ENCODE measurements around the gene CALCOCO2. TPM values are rescaled to one million over a fixed set of nuclear protein-coding genes. Genes with fewer than 3 reads are reported as not detected.
"Not testable (repeated sequence)": the region's sequence is repeated elsewhere in the genome, so short reads cannot be mapped to it uniquely, and the experiment has no call there.

CALCOCO2 gene
- polyA plus RNA-seq, 1 donor (not counting 4 experiments of a cell fraction or from before 2014, with no cell fraction given), result 76.0 TPM

DNA sequence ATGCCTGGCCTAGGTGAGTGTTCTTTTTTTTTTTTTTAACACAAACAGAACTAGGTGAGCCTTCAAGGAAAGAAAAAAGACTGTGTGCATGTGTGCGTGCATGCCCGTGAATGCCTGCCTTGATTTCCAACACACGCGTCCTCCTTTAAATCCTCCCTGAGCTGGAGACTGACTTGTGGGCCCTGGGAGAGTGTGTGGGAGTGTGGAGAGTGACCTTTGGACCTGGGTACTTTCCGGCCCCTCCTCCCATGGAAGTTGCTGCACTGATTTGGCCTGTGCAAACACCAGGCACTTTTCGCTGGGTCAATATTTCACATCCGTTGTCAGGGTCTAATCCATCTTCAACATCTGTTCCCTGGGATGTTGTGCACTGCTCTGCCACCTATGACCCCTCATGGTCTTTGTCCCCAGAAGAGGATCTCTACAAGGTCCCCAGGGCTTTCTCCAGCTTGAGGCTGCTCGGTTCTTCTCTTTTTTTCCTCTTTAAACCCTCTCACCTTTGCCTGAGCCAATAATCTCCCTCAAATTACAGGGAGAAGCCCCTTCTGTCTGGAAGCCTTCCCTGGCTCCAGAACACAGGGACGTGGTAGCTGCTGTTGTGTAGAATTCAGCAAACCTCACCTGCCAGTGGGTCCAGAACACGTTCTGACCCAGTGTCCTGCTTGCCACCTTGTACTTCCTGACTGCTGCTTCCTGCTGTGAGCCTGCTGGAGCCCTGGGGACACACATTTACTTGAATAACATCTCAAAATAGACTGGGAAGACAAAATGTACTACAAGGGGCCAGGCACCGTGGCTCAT is 40.9 kb downstream of the CALCOCO2 start:
- FAIRE-seq, result no peak
- H2AFZ ChIP-seq (ENCODE audit: control insufficient read depth, low read length), result no peak overlapping the region
- DNase-seq (ENCODE audit: low read depth, low spot score), result no peak
- TF ChIP-seq, protein P1, sequence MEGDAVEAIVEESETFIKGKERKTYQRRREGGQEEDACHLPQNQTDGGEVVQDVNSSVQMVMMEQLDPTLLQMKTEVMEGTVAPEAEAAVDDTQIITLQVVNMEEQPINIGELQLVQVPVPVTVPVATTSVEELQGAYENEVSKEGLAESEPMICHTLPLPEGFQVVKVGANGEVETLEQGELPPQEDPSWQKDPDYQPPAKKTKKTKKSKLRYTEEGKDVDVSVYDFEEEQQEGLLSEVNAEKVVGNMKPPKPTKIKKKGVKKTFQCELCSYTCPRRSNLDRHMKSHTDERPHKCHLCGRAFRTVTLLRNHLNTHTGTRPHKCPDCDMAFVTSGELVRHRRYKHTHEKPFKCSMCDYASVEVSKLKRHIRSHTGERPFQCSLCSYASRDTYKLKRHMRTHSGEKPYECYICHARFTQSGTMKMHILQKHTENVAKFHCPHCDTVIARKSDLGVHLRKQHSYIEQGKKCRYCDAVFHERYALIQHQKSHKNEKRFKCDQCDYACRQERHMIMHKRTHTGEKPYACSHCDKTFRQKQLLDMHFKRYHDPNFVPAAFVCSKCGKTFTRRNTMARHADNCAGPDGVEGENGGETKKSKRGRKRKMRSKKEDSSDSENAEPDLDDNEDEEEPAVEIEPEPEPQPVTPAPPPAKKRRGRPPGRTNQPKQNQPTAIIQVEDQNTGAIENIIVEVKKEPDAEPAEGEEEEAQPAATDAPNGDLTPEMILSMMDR (optimal IDR thresholded peaks at IDR 0.05 in 1 of 3, IDR thresholded peaks at IDR 0.05 in 1 of 3, conservative IDR thresholded peaks at IDR 0.05 in 1 of 3; ENCODE audit: extremely low read depth in 1 of 3, insufficient read depth in 2 of 3, low read length in 3 of 3), result no peak
- no peak for TF ChIP-seq EZH2 (IDR thresholded peaks at IDR 0.05; ENCODE audit: low read length)
- H3K36me3 ChIP-seq (ENCODE audit: control insufficient read depth in 2 of 2, extremely low read depth in 1 of 2, insufficient read depth in 2 of 2, low read length in 2 of 2), result no peaks in the 10 kb centered on the region
- H3K27me3 ChIP-seq (ENCODE audit: control insufficient read depth, extremely low read depth, insufficient read depth, low read length), result peaks cover 7% of the 10 kb centered on the region
- H3K9me1 ChIP-seq (ENCODE audit: control insufficient read depth, extremely low read depth, insufficient read depth, low read length), result no peaks in the 10 kb centered on the region
- H3K4me3 ChIP-seq (ENCODE audit: control insufficient read depth in 2 of 3, extremely low read depth in 1 of 3, insufficient read depth in 2 of 3, low read depth in 1 of 3, low read length in 3 of 3), result no peak overlapping the region
- H3K9ac ChIP-seq (ENCODE audit: control insufficient read depth, extremely low read depth, insufficient read depth, low read length), result no peak overlapping the region
- H4K20me1 ChIP-seq (ENCODE audit: control insufficient read depth, extremely low read depth, insufficient read depth, low read length), result no peaks in the 10 kb centered on the region
- no peaks in the 10 kb centered on the region for H3K4me1 ChIP-seq (ENCODE audit: control insufficient read depth, extremely low read depth, insufficient read depth, low read length)
- dilution Hi-C loops (cut with MboI; ENCODE audit: extremely low pct_ligation_motif_present, low sequenced_read_pairs), result no loop called here
- H3K4me2 ChIP-seq (ENCODE audit: control insufficient read depth, extremely low read depth, insufficient read depth, low read depth, low read length), result no peak overlapping the region
- no peaks in the 10 kb centered on the region for H3K9me3 ChIP-seq (ENCODE audit: control insufficient read depth, low read depth, low read length)
- H3K79me2 ChIP-seq (ENCODE audit: control insufficient read depth, insufficient read depth, low read length), result no peaks in the 10 kb centered on the region
- H3K27ac ChIP-seq (ENCODE audit: control insufficient read depth, insufficient read depth, low read length), result no peak overlapping the region

DNA sequence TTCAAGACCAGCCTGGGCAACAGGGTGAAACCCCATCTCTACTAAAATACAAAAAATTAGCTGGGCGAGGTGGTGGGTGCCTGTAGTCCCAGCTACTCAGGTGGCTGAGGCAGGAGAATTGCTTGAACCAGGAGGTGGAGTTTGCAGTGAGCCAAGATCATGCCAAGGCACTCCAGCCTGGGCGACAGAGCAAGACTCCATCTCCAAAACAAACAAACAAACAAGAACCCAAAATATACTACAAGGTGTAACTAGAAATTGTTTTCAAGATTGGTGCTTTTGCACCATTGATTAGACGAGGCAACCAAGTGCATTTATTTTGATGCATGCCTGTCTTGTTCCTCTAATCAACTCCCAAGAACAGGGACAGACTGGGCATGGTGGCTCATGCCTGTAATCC is 41.6 kb downstream of the CALCOCO2 start:
- H2AFZ ChIP-seq (ENCODE audit: control insufficient read depth, low read length); H4K20me1 ChIP-seq (ENCODE audit: control insufficient read depth, extremely low read depth, insufficient read depth, low read length); H3K4me1 ChIP-seq (ENCODE audit: control insufficient read depth, extremely low read depth, insufficient read depth, low read length); H3K27me3 ChIP-seq (ENCODE audit: control insufficient read depth, extremely low read depth, insufficient read depth, low read length); FAIRE-seq; H3K9me3 ChIP-seq (ENCODE audit: control insufficient read depth, low read depth, low read length); H3K27ac ChIP-seq (ENCODE audit: control insufficient read depth, insufficient read depth, low read length); H3K9me1 ChIP-seq (ENCODE audit: control insufficient read depth, extremely low read depth, insufficient read depth, low read length); dilution Hi-C loops (cut with MboI; ENCODE audit: extremely low pct_ligation_motif_present, low sequenced_read_pairs); DNase-seq (ENCODE audit: low read depth, low spot score); H3K4me2 ChIP-seq (ENCODE audit: control insufficient read depth, extremely low read depth, insufficient read depth, low read depth, low read length); H3K4me3 ChIP-seq (ENCODE audit: control insufficient read depth in 2 of 3, extremely low read depth in 1 of 3, insufficient read depth in 2 of 3, low read depth in 1 of 3, low read length in 3 of 3); H3K79me2 ChIP-seq (ENCODE audit: control insufficient read depth, insufficient read depth, low read length); H3K36me3 ChIP-seq (ENCODE audit: control insufficient read depth in 2 of 2, extremely low read depth in 1 of 2, insufficient read depth in 2 of 2, low read length in 2 of 2); H3K9ac ChIP-seq (ENCODE audit: control insufficient read depth, extremely low read depth, insufficient read depth, low read length): not testable (repeated sequence)

DNA sequence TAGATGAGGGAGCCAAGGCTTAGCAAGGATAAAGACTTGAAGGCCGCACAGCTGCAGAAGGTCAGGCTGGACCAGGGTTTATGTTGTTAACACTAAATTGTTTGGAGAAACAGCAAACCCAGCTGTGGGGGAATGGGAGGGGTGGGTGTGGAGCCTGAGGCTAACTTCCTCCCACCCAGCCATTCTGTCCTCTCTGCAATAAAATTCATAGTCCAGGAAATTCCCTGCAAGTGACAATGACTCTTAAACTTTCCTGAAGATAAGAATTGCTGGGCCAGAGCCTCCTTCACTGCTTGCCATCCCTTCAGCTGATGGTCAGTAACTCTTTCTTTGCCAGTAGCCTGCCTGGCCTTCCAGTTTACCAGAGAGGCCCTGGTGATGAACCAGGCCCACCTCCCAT is 42.4 kb downstream of the CALCOCO2 start:
- dilution Hi-C loops (cut with MboI; ENCODE audit: extremely low pct_ligation_motif_present, low sequenced_read_pairs), result no loop called here
- Histone ChIP-seq H3K9ac (ENCODE audit: control insufficient read depth, extremely low read depth, insufficient read depth, low read length) (no peak overlapping the region), H3K27ac (ENCODE audit: control insufficient read depth, insufficient read depth, low read length) (no peak overlapping the region), H3K27me3 (ENCODE audit: control insufficient read depth, extremely low read depth, insufficient read depth, low read length) (peaks cover 7% of the 10 kb centered on the region), H3K4me1 (ENCODE audit: control insufficient read depth, extremely low read depth, insufficient read depth, low read length) (no peaks in the 10 kb centered on the region), H3K4me3 (ENCODE audit: control insufficient read depth in 2 of 3, extremely low read depth in 1 of 3, insufficient read depth in 2 of 3, low read depth in 1 of 3, low read length in 3 of 3) (no peak overlapping the region), H3K36me3 (ENCODE audit: control insufficient read depth in 2 of 2, extremely low read depth in 1 of 2, insufficient read depth in 2 of 2, low read length in 2 of 2) (no peaks in the 10 kb centered on the region), H3K79me2 (ENCODE audit: control insufficient read depth, insufficient read depth, low read length) (no peaks in the 10 kb centered on the region), H4K20me1 (ENCODE audit: control insufficient read depth, extremely low read depth, insufficient read depth, low read length) (no peaks in the 10 kb centered on the region), H3K9me1 (ENCODE audit: control insufficient read depth, extremely low read depth, insufficient read depth, low read length) (no peaks in the 10 kb centered on the region), H3K4me2 (ENCODE audit: control insufficient read depth, extremely low read depth, insufficient read depth, low read depth, low read length) (no peak overlapping the region), H3K9me3 (ENCODE audit: control insufficient read depth, low read depth, low read length) (no peaks in the 10 kb centered on the region), H2AFZ (ENCODE audit: control insufficient read depth, low read length) (no peak overlapping the region)
- no peak for DNase-seq (ENCODE audit: low read depth, low spot score)
- no peak for FAIRE-seq
- TF ChIP-seq, protein P1 (optimal IDR thresholded peaks at IDR 0.05 in 1 of 3, IDR thresholded peaks at IDR 0.05 in 1 of 3, conservative IDR thresholded peaks at IDR 0.05 in 1 of 3; ENCODE audit: extremely low read depth in 1 of 3, insufficient read depth in 2 of 3, low read length in 3 of 3), result no peak
- TF ChIP-seq EZH2 (IDR thresholded peaks at IDR 0.05; ENCODE audit: low read length), result no peak
